OCI-LY3 (cell line): ENCODE measurements around the gene ZAR1L.
A peak's percentile ranks its signal among the peaks of the same experiment; 100 is the strongest.

ENCODE experiments used
- H2AFZ ChIP-seq: fragments of 200-600, 300-600 bp; shearing (Covaris generic); 2 replicates; pipeline ENCODE4 v1.6.0; 2014; ENCODE audit warnings: antibody characterized with exemption, low read depth, low read length
- H3K27ac ChIP-seq: fragments of 200-600, 300-600 bp; sonication (generic); 2 replicates; pipeline ENCODE4 v1.5.1; 2014; ENCODE audit warnings: mild to moderate bottlenecking, low read length, moderate library complexity, mixed read lengths
- H3K27me3 ChIP-seq: fragments of 200-600, 300-600 bp; sonication (generic); 2 replicates; pipeline ENCODE4 v1.6.1; 2014; ENCODE audit warnings: low read depth, low read length, mixed read lengths
- H3K36me3 ChIP-seq: fragments of 200-600, 300-600 bp; sonication (generic); replicated peaks from 2 replicates; pipeline ENCODE3; 2014; ENCODE audit warnings: low read depth, low read length, mixed read lengths
- H3K4me1 ChIP-seq: fragments of 300-600, 200-600 bp; sonication (generic); 2 replicates; pipeline ENCODE4 v1.6.1; 2014; ENCODE audit warnings: low read length, mixed read lengths
- H3K4me2 ChIP-seq: fragments of 200-600, 300-600 bp; sonication (generic); 2 replicates; pipeline ENCODE4 v1.6.1; 2014; ENCODE audit warnings: low read length, mixed read lengths
- H3K4me3 ChIP-seq: fragments of 300-600, 200-600 bp; sonication (generic); 2 replicates; pipeline ENCODE4 v1.5.1; 2014; ENCODE audit warnings: antibody characterized with exemption, mild to moderate bottlenecking, low read length, moderate library complexity
- H3K79me2 ChIP-seq: fragments of 300-600, 200-600 bp; shearing (Covaris generic); 2 replicates; pipeline ENCODE4 v1.6.1; 2014; ENCODE audit warnings: mild to moderate bottlenecking, low read length, mixed read lengths
- H3K9ac ChIP-seq: fragments of 300-600, 200-600 bp; shearing (Covaris generic); 2 replicates; pipeline ENCODE4 v1.6.0; 2014; ENCODE audit warnings: mild to moderate bottlenecking, low read length, moderate library complexity
- H3K9me3 ChIP-seq: fragments of 200-600, 300-600 bp; shearing (Covaris generic); 2 replicates; pipeline ENCODE4 v1.6.1; 2014; ENCODE audit warnings: low read length, mixed read lengths; ENCODE audit not compliant: insufficient read depth
- H4K20me1 ChIP-seq: fragments of 200-600, 300-600 bp; sonication (generic); 2 replicates; pipeline ENCODE4 v1.6.1; 2016; ENCODE audit warnings: low read length, mixed read lengths; ENCODE audit not compliant: insufficient read depth
- CTCF ChIP-seq: fragments of 200-600, 300-600 bp; sonication (generic); IDR thresholded peaks from 2 replicates; pipeline ENCODE4 v1.5.1; 2014; ENCODE audit warnings: antibody characterized with exemption, low read length, low read depth
- EZH2phosphoT487 ChIP-seq: fragments of 200-600 bp; shearing (Covaris generic); IDR thresholded peaks from 2 replicates; pipeline ENCODE4 v1.6.1; 2018; ENCODE audit warnings: antibody characterized with exemption, mixed run types, low read depth

Gene ZAR1L

GRCh38 chr13:32262619-32263018 is 52.5 kb downstream of the ZAR1L start:
- Histone ChIP-seq H3K79me2 (no peaks in the 10 kb centered on the region), H3K36me3 (no peaks in the 10 kb centered on the region), H3K4me3 (no peak overlapping the region), H3K4me1 (peaks cover 8% of the 10 kb centered on the region), H2AFZ (no peak overlapping the region), H3K9ac (no peak overlapping the region), H3K27ac (no peak overlapping the region), H4K20me1 (no peaks in the 10 kb centered on the region), H3K9me3 (no peaks in the 10 kb centered on the region), H3K27me3 (no peaks in the 10 kb centered on the region; the same call in none of the 2 replicates), H3K4me2 (no peak overlapping the region)
- no peak for TF ChIP-seq EZH2phosphoT487
- TF ChIP-seq CTCF, result no peak

GRCh38 chr13:32262165-32262564 is 53.0 kb downstream of the ZAR1L start:
- Histone ChIP-seq H3K9ac (no peak overlapping the region), H3K79me2 (no peaks in the 10 kb centered on the region), H3K36me3 (no peaks in the 10 kb centered on the region), H3K27me3 (no peaks in the 10 kb centered on the region; the same call in none of the 2 replicates), H3K4me1 (peaks cover 8% of the 10 kb centered on the region), H3K27ac (no peak overlapping the region), H3K4me2 (no peak overlapping the region), H4K20me1 (no peaks in the 10 kb centered on the region), H3K9me3 (no peaks in the 10 kb centered on the region), H3K4me3 (no peak overlapping the region), H2AFZ (no peak overlapping the region)
- TF ChIP-seq EZH2phosphoT487 (no peak), CTCF (no peak)

- Histone ChIP-seq H3K9ac (no peak overlapping the region), H4K20me1 (no peaks in the 10 kb centered on the region), H3K4me2 (no peak overlapping the region), H3K79me2 (no peaks in the 10 kb centered on the region), H3K27me3 (no peaks in the 10 kb centered on the region; the same call in none of the 2 replicates), H3K27ac (no peak overlapping the region), H3K4me3 (no peak overlapping the region), H2AFZ (no peak overlapping the region), H3K9me3 (no peaks in the 10 kb centered on the region), H3K36me3 (no peaks in the 10 kb centered on the region), H3K4me1 (peaks cover 8% of the 10 kb centered on the region)
- TF ChIP-seq CTCF (no peak), EZH2phosphoT487 (no peak)
Observed at GRCh38 chr13:32261567-32261966, 53.6 kb downstream of the ZAR1L start.

- Histone ChIP-seq H3K36me3 (no peaks in the 10 kb centered on the region), H3K9ac (no peak overlapping the region), H3K4me1 (peaks cover 3% of the 10 kb centered on the region; the same call in 1 of the 2 replicates), H2AFZ (no peak overlapping the region), H3K9me3 (no peaks in the 10 kb centered on the region), H3K27ac (no peak overlapping the region), H3K27me3 (peaks cover 11% of the 10 kb centered on the region), H3K4me2 (no peak overlapping the region), H3K4me3 (no peak overlapping the region), H4K20me1 (no peaks in the 10 kb centered on the region), H3K79me2 (no peaks in the 10 kb centered on the region)
- no peak for TF ChIP-seq EZH2phosphoT487
- TF ChIP-seq CTCF, result peak; percentile 23
Observed at GRCh38 chr13:32259116-32259515, 56.0 kb downstream of the ZAR1L start.
